HepG2 (cell line): ENCODE data around the gene CTNNBIP1. TPM values are rescaled to one million over a fixed set of nuclear protein-coding genes. Genes with fewer than 3 reads are reported as not detected.

Source experiments
- ATAC-seq: fragments of 200-7000 bp; cut with Tn5 transposase; 3 replicates; pipeline ENCODE4 v1.9.1; 2020; ENCODE audit warnings: mild to moderate bottlenecking, moderate library complexity
- BruUV-seq: library from RNA; stranded (reverse); fragments of 400-500 nt; replicated peaks from 2 replicates; lab custom pipeline; 2021; lab: Mats Ljungman, UMichigan
- CTCF ChIA-PET: fragments of 300-600 bp; formaldehyde crosslinking; extraction: SDS; loops from one replicate; lab custom pipeline; 2021; ENCODE audit warnings: low total read pairs, inconsistent platforms, low intra/inter-chr PET ratio; lab: Yijun Ruan, JAX
- POLR2A ChIA-PET: fragments of 350-600 bp; sonication (Branson Sonifier 250); formaldehyde crosslinking; loops from one replicate; lab custom pipeline; 2020; ENCODE audit warnings: antibody characterized with exemption, inconsistent platforms; lab: Yijun Ruan, JAX
- DNase-seq: peaks from one replicate; pipeline ENCODE4 v3.0.0-alpha.2; 2015; ENCODE audit warnings: low spot score
- FAIRE-seq: peaks from 3 replicates; lab custom pipeline; 2011; peaks lifted over from hg19 to GRCh38; lab: Jason Lieb, UNC
- H2AFZ ChIP-seq: one replicate; pipeline ENCODE4 v1.6.1; 2011; ENCODE audit warnings: low read length, inconsistent platforms
- H3K27ac ChIP-seq: fragments of 300-600 bp; 3 replicates; pipeline ENCODE4 v1.8.0; 2011; ENCODE audit warnings: mixed run types, mild to moderate bottlenecking, mixed read lengths, low read length, inconsistent platforms; ENCODE audit not compliant: insufficient read depth; ENCODE audit errors: extremely low read length
- H3K27me3 ChIP-seq, 2 experiments: fragments of 200-600 bp in 1 of 2; 2 replicates in 1 of 2; 3 replicates in 1 of 2; pipeline versions ENCODE4 v1.6.0 to v1.8.0; 2011; ENCODE audit warnings: low read length in 2 of 2, mild to moderate bottlenecking in 2 of 2, moderate library complexity in 2 of 2, inconsistent platforms in 1 of 2; ENCODE audit not compliant: insufficient read depth in 2 of 2, control insufficient read depth in 1 of 2
- H3K36me3 ChIP-seq, 2 experiments: fragments of 200-600 bp in 1 of 2; replicated peaks in 1 of 2; 2 replicates in 1 of 2; 3 replicates in 1 of 2; pipeline versions ENCODE4 v1.5.1 to v1.8.0; 2011; ENCODE audit warnings: low read length in 2 of 2, inconsistent platforms in 1 of 2; ENCODE audit not compliant: insufficient read depth in 2 of 2, control insufficient read depth in 1 of 2
- H3K4me1 ChIP-seq: 2 replicates; pipeline ENCODE4 v1.5.1; 2012; ENCODE audit warnings: low read length, inconsistent platforms; ENCODE audit not compliant: insufficient read depth
- H3K4me2 ChIP-seq: 2 replicates; pipeline ENCODE4 v1.6.0; 2011; ENCODE audit warnings: low read depth, low read length, inconsistent platforms
- H3K4me3 ChIP-seq, 3 experiments: fragments of 200-600 bp in 1 of 3; sonication (generic), shearing (Covaris generic) in 1 of 3; replicated peaks in 1 of 3; 2 replicates each; pipeline ENCODE4 v1.5.1; 2011 to 2016; ENCODE audit warnings: low read length in 3 of 3, inconsistent platforms in 2 of 3, low read depth in 2 of 3, mild to moderate bottlenecking in 2 of 3, control low read depth in 1 of 3, mixed read lengths in 1 of 3; ENCODE audit not compliant: insufficient read depth in 1 of 3
- H3K79me2 ChIP-seq: one replicate; pipeline ENCODE4 v1.6.1; 2011; ENCODE audit warnings: low read length, inconsistent platforms; ENCODE audit not compliant: insufficient read depth
- H3K9ac ChIP-seq: 2 replicates; pipeline ENCODE4 v1.6.0; 2011; ENCODE audit warnings: mild to moderate bottlenecking, low read depth, low read length, inconsistent platforms; ENCODE audit not compliant: insufficient read depth
- H3K9me3 ChIP-seq: 2 replicates; pipeline ENCODE4 v1.5.1; 2012; ENCODE audit warnings: mild to moderate bottlenecking, low read length
- H4K20me1 ChIP-seq: 2 replicates; pipeline ENCODE4 v1.6.0; 2011; ENCODE audit warnings: inconsistent platforms, mild to moderate bottlenecking, low read length, moderate library complexity; ENCODE audit not compliant: insufficient read depth
- CEBPB ChIP-seq: IDR thresholded peaks from 2 replicates; pipeline ENCODE4 v1.6.1; 2011; ENCODE audit warnings: low read depth, low read length, improper control_type of control experiment, borderline replicate concordance
- HMGXB3 ChIP-seq: sonication (generic); formaldehyde crosslinking; IDR thresholded peaks from 2 replicates; pipeline ENCODE4 v1.4.0; 2020; ENCODE audit warnings: missing genetic modification reagents, borderline replicate concordance
- NFIC ChIP-seq: IDR thresholded peaks from 2 replicates; pipeline ENCODE4 v1.6.1; 2012; ENCODE audit warnings: mild to moderate bottlenecking, low read length, inconsistent platforms
- ONECUT2 ChIP-seq: sonication (generic); formaldehyde crosslinking; IDR thresholded peaks from 2 replicates; pipeline ENCODE4 v1.4.0; 2020; ENCODE audit warnings: missing genetic modification reagents
- PAF1 ChIP-seq: IDR thresholded peaks from 2 replicates; pipeline ENCODE4 v1.6.1; 2016; ENCODE audit warnings: missing genetic modification reagents, missing compliant biosample characterization
- PRMT3 ChIP-seq: sonication (generic); formaldehyde crosslinking; IDR thresholded peaks from 2 replicates; pipeline ENCODE4 v1.8.1; 2022; ENCODE audit warnings: low read depth, mild to moderate bottlenecking, moderate library complexity, missing genetic modification reagents, borderline replicate concordance
- REPIN1 ChIP-seq: sonication (generic); formaldehyde crosslinking; IDR thresholded peaks from 2 replicates; pipeline ENCODE4 v1.8.0; 2022; ENCODE audit warnings: missing genetic modification reagents, low read depth, mild to moderate bottlenecking, borderline replicate concordance
- SETDB1 ChIP-seq: sonication (generic); formaldehyde crosslinking; IDR thresholded peaks from 2 replicates; pipeline ENCODE4 v1.5.1; 2020; ENCODE audit warnings: missing genetic modification reagents, mild to moderate bottlenecking, borderline replicate concordance
- SP4 ChIP-seq: sonication (generic); formaldehyde crosslinking; IDR thresholded peaks from 2 replicates; pipeline ENCODE4 v1.8.1; 2023; ENCODE audit warnings: mild to moderate bottlenecking, missing genetic modification reagents
- ZNF670 ChIP-seq: sonication (generic); formaldehyde crosslinking; IDR thresholded peaks from 2 replicates; pipeline ENCODE4 v1.8.0; 2022; ENCODE audit warnings: mild to moderate bottlenecking, missing genetic modification reagents, borderline replicate concordance
- WGBS: methylation state at CpG from one replicate; pipeline ENCODE4 v1.1.6; 2017; ENCODE audit warnings: low lambda C conversion rate; 5-methylcytosine and 5-hydroxymethylcytosine counted together
- in situ Hi-C: cut with HindIII; loops from 2 replicates; pipeline ENCODE4 v1.10.0; 2017; ENCODE audit warnings: low pct_unique_long_range_greater_than_20kb; ENCODE audit not compliant: extremely low pct_ligation_motif_present
- intact Hi-C: fragments of 100-400 bp; cut with micrococcal nuclease; formaldehyde crosslinking; loops from one replicate; pipeline ENCODE4 v1.10.0; 2022; ENCODE audit not compliant: unreplicated experiment
- polyA plus RNA-seq, 8 experiments: library from polyadenylated mRNA; depleted of rRNA in 3 of 8; stranded (reverse) in 7 of 8; unstranded in 1 of 8; fragments of >200 nt; fragmentation: Illumina TruSeq in 4 of 8; extraction: Trizol in 4 of 8; gene quantifications; 2 replicates each; pipeline versions ENCODE4 v1.2.1 to v1.2.3, GENCODE V29; 2011 to 2016; ENCODE audit warnings: low read depth in 4 of 8, missing spikeins in 1 of 8, mixed read lengths in 1 of 8; ENCODE audit not compliant: insufficient read depth in 1 of 8
- total RNA-seq, 5 experiments: library from RNA; depleted of rRNA; stranded (reverse); fragments of >200 nt; fragmentation: Illumina TruSeq; extraction: Trizol; gene quantifications; 2 replicates each; pipeline ENCODE4 v1.2.3, GENCODE V29; 2016; ENCODE audit warnings: low read depth in 1 of 5
- TF ChIP-seq, protein P1 (sequence below): IDR thresholded peaks from 2 replicates; pipeline ENCODE4 v1.6.1; 2016; ENCODE audit warnings: control low read depth
- TF ChIP-seq, protein P2 (sequence below): sonication (generic); formaldehyde crosslinking; IDR thresholded peaks from 2 replicates; pipeline ENCODE4 v1.8.0; 2022; ENCODE audit warnings: mild to moderate bottlenecking, missing genetic modification reagents

Gene CTNNBIP1
- total and polyA plus RNA-seq, 2 of the 13 experiments (the other 11 are each of a cell fraction or from before 2014, with no cell fraction given), result 71.7 to 83.0 TPM

- H2AFZ ChIP-seq, result no peak overlapping the region
- WGBS, result 92% methylated on average over 5 of the region's 5 CpGs
- no peaks in the 10 kb centered on the region for H3K9me3 ChIP-seq
- BruUV-seq, result no TSS peak
- H3K36me3 ChIP-seq, result peaks cover 7 to 20% of the 10 kb centered on the region in 2 experiments; a peak in 3 of 5 replicates
- peaks cover 49% of the 10 kb centered on the region for H3K4me1 ChIP-seq
- H3K9ac ChIP-seq, result no peak overlapping the region
- H3K4me3 ChIP-seq, result no peak overlapping the region
- ChIA-PET CTCF (no interaction called here), POLR2A (interaction anchor here (1.3 to 1.9 kb wide), 2 partner anchors 41 to 70 kb away, joined by 3 to 7 read pairs; partner anchors contain the start of genes LZIC and NMNAT1)
- in situ Hi-C loops (loop anchor here (5.0 to 10.0 kb wide), 2 partner anchors 69 to 161 kb away; partner anchors contain the start of genes LZIC, NMNAT1 and UBE4B), intact Hi-C loops (no loop called here)
- no peaks in the 10 kb centered on the region for H4K20me1 ChIP-seq
- no peak overlapping the region for H3K27ac ChIP-seq
- no peaks in the 10 kb centered on the region for H3K79me2 ChIP-seq
- no peak overlapping the region for H3K4me2 ChIP-seq
- no peaks in the 10 kb centered on the region for H3K27me3 ChIP-seq
- ATAC-seq (no peak), FAIRE-seq (no peak), DNase-seq (no peak)
- no peak for TF ChIP-seq ONECUT2 (CRISPR knock-in tag)
- no peak for TF ChIP-seq ZNF670 (CRISPR knock-in tag)
- no peak for TF ChIP-seq PAF1 (CRISPR knock-in tag)
- no peak for TF ChIP-seq SETDB1 (CRISPR knock-in tag)
- no peak for TF ChIP-seq CEBPB
- TF ChIP-seq PRMT3 (CRISPR knock-in tag), result no peak
- no peak for TF ChIP-seq SP4 (CRISPR knock-in tag)
- no peak for TF ChIP-seq REPIN1 (CRISPR knock-in tag)
- no peak for TF ChIP-seq HMGXB3 (CRISPR knock-in tag)
- TF ChIP-seq, protein P1, sequence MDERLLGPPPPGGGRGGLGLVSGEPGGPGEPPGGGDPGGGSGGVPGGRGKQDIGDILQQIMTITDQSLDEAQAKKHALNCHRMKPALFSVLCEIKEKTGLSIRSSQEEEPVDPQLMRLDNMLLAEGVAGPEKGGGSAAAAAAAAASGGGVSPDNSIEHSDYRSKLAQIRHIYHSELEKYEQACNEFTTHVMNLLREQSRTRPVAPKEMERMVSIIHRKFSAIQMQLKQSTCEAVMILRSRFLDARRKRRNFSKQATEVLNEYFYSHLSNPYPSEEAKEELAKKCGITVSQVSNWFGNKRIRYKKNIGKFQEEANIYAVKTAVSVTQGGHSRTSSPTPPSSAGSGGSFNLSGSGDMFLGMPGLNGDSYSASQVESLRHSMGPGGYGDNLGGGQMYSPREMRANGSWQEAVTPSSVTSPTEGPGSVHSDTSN, result no peak
- no peak for TF ChIP-seq NFIC
- TF ChIP-seq, protein P2, sequence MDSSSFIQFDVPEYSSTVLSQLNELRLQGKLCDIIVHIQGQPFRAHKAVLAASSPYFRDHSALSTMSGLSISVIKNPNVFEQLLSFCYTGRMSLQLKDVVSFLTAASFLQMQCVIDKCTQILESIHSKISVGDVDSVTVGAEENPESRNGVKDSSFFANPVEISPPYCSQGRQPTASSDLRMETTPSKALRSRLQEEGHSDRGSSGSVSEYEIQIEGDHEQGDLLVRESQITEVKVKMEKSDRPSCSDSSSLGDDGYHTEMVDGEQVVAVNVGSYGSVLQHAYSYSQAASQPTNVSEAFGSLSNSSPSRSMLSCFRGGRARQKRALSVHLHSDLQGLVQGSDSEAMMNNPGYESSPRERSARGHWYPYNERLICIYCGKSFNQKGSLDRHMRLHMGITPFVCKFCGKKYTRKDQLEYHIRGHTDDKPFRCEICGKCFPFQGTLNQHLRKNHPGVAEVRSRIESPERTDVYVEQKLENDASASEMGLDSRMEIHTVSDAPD (CRISPR knock-in tag), result no peak
Observed at GRCh38 chr1:9873385-9873784, 36.7 kb downstream of the CTNNBIP1 start.
